ENCODE measurements around the gene CLIP4.
"Not testable (repeated sequence)": the region's sequence is repeated elsewhere in the genome, so short reads cannot be mapped to it uniquely, and the experiment has no call there.

Gene CLIP4

DNA sequence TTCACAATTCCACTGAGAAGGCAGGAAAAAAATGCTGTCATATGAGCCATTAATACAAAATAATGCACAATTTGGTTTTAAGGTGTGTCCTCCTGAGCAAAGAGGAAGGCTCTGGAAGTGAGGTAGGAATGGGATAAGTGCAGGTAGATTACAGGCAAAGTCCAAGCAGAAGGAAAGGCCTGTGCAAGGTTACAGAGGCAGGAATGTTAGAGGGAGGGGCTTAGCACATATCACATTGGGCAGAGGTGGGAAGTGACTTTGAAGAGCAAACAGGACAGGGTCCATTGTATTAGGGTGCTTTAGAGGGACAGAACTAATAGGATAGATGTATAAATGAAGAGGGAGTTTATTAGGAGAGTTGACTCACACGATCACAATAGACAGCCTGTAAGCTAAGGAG is 14.7 kb upstream of the CLIP4 start:
- DNase-seq = no peak

DNA sequence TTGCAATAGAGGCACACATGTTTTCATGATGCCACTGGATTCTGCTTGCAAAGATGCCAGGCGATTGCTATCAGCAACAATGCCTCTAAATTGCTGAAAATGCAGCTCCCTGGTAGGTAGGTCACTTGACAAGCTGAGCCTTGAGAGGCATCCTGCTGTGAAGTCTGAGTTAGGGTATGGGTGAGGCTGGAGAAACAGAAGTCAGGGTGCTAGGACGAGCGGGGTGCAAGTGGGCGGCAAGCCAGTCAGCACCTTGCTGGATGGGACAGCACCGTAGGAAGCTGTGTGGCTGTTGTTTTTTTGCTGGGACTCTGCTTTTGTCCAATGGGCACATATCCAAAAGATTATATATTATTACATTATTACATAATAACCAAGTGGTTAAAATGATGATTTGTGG is 10.5 kb upstream of the CLIP4 start:
- no peak for DNase-seq

- no peak for DNase-seq
Observed at GRCh38 chr2:29105375-29105774, 9.8 kb upstream of the CLIP4 start.

GRCh38 chr2:29106256-29106655 is 9.0 kb upstream of the CLIP4 start:
- no peak for DNase-seq

DNA sequence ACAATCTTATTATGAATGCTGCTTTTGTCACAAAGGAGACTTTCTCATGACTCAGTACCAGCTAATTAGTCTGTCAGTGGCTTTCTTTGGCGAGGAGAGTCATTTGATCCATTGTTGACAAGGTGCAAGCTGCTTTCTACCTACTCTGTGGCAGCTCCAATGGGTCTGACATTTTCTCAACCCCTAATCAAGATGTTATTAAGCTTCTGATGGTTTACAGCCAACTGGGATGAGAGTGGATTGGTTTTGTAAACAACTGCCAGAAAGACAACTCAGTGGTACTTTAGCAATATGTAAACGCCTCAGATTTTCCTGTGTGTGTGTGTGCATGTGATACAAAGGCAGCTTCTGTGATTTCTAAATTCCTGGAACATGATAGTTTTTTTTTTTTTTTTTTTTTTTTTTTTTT is 8.2 kb upstream of the CLIP4 start:
- DNase-seq = no peak

DNA sequence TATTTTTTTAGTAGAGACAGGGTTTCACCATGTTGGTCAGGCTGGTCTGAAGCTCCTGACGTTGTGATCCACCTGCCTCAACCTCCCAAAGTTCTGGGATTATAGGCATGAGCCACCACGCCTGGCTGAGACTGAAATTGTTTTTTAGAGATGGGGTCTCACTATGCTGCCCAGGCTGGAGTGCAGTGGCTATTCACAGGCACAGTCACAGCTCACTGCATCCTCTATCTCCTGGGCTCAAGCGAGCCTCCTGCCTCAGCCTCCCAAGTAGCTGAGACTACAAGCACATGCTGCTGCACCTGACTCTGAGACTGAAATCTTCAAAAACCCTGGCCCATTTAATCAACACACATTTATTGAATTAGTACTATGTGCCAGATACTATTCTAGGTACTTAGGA is 7.7 kb upstream of the CLIP4 start:
- not testable (repeated sequence) for DNase-seq

DNA sequence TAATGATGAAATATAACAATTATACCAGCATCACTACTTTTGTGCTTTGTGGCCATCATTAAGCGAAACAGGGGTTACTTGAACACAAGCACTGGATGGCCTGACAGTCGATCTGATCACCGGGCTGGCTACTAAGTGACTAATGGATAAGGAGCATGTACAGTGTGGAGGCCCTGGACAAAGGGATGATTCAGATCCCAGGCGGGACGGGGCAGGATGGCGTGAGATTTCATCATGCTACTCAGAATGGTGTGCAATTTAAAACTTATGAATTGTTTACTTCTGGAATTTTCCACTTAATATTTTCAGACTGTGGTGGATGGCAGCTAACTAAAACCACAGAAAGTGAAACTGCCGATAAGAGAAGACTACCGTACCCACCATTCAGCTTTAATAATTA is 7.0 kb upstream of the CLIP4 start:
- no peak for DNase-seq

GRCh38 chr2:29109246-29109645 is 6.0 kb upstream of the CLIP4 start:
- DNase-seq = no peak

GRCh38 chr2:29110916-29111535 is 4.2 kb upstream of the CLIP4 start:
- DNase-seq = no peak

DNA sequence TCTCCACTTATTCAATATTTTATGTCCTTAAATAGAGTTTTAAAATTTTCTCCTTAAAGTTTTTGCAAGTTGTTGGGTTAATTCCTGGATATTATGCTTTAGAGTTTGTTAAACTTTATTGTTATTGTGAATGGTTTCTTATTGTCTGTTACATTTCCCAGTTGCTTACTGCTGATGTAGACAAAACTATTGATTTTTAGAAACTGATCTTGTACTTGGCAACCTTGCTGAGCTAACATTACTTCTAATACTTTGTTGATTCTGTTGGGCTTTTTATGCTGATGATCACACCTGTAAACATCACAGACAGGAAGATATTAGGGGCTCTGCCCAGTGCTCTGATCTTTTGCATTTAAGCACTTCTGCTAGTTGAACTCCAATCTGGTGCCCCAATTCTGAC is 2.8 kb upstream of the CLIP4 start:
- DNase-seq = no peak

GRCh38 chr2:29113027-29113686 is 2.1 kb upstream of the CLIP4 start:
- no peak for DNase-seq

GRCh38 chr2:29113891-29114321 is 1.3 kb upstream of the CLIP4 start:
- peak; percentile 34 for DNase-seq

GRCh38 chr2:29114586-29114945 is 649 bp upstream of the CLIP4 start:
- peak; percentile 36 for DNase-seq

- peak; percentile 71 for DNase-seq
Observed at GRCh38 chr2:29115797-29116781, 874 bp downstream of the CLIP4 start.

- DNase-seq = no peak
Observed at GRCh38 chr2:29117636-29118303, 2.6 kb downstream of the CLIP4 start.

GRCh38 chr2:29119211-29119610 is 4.0 kb downstream of the CLIP4 start:
- no peak for DNase-seq

GRCh38 chr2:29120846-29121245 is 5.6 kb downstream of the CLIP4 start:
- no peak for DNase-seq

DNA sequence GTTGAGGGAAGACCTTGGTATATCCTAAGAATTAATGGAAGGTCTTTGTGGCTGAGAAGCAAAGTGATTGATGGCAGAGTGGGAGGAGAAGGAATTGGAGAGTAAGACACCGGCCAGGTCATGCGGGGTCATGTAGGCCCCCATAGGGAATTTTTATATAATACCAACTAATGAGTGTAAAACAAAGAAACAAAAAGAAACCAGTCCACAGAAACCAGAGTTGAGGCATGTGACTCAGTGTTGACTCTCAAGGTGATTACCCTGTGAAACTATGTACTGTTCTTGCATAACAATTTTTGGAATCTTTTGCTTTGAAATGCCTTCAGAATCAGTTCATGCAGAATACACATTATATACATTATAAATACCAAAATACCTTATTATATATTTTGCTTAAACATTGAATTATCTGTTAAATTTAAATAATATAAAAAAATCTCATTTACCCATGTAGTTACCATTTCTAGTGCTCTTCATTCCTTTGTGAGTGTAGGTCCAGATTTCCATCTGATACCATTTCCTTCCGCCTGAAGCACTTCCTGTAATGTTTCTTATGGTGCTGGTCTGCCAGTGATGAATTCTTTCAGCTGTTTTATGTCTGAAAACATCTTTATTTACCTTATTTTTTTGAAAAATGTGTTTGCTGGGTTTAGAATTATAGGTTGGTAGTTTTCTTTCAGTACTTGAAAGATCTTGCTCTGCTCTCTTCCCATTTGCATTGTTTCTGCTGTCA is 8.6 kb downstream of the CLIP4 start:
- no peak for DNase-seq

GRCh38 chr2:29124504-29124903 is 9.3 kb downstream of the CLIP4 start:
- DNase-seq = no peak

- peak; percentile 36 for DNase-seq
Observed at GRCh38 chr2:29129586-29130281, 14.5 kb downstream of the CLIP4 start.

GRCh38 chr2:29130295-29130694 is 15.1 kb downstream of the CLIP4 start:
- peak; percentile 50 for DNase-seq

- no peak for DNase-seq
Observed at GRCh38 chr2:29134933-29135332, 19.7 kb downstream of the CLIP4 start.

Data from SHP77 treated with DMSO at 0.1 percent for 48 hours (cell line).